HepG2 (cell line): ENCODE measurements around the gene PEX14. TPM values are rescaled to one million over a fixed set of nuclear protein-coding genes. Genes with fewer than 3 reads are reported as not detected.

ENCODE experiments used
- ATAC-seq: fragments of 200-7000 bp; cut with Tn5 transposase; 3 replicates; pipeline ENCODE4 v1.9.1; 2020; ENCODE audit warnings: mild to moderate bottlenecking, moderate library complexity
- BruUV-seq: library from RNA; stranded (reverse); fragments of 400-500 nt; replicated peaks from 2 replicates; lab custom pipeline; 2021; lab: Mats Ljungman, UMichigan
- CTCF ChIA-PET: fragments of 300-600 bp; formaldehyde crosslinking; extraction: SDS; loops from one replicate; lab custom pipeline; 2021; ENCODE audit warnings: low total read pairs, inconsistent platforms, low intra/inter-chr PET ratio; lab: Yijun Ruan, JAX
- POLR2A ChIA-PET: fragments of 350-600 bp; sonication (Branson Sonifier 250); formaldehyde crosslinking; loops from one replicate; lab custom pipeline; 2020; ENCODE audit warnings: antibody characterized with exemption, inconsistent platforms; lab: Yijun Ruan, JAX
- DNase-seq: peaks from one replicate; pipeline ENCODE4 v3.0.0-alpha.2; 2015; ENCODE audit warnings: low spot score
- FAIRE-seq: peaks from 3 replicates; lab custom pipeline; 2011; peaks lifted over from hg19 to GRCh38; lab: Jason Lieb, UNC
- H2AFZ ChIP-seq: one replicate; pipeline ENCODE4 v1.6.1; 2011; ENCODE audit warnings: low read length, inconsistent platforms
- H3K27ac ChIP-seq: fragments of 300-600 bp; 3 replicates; pipeline ENCODE4 v1.8.0; 2011; ENCODE audit warnings: mixed run types, mild to moderate bottlenecking, mixed read lengths, low read length, inconsistent platforms; ENCODE audit not compliant: insufficient read depth; ENCODE audit errors: extremely low read length
- H3K27me3 ChIP-seq, 2 experiments: fragments of 200-600 bp in 1 of 2; 2 replicates in 1 of 2; 3 replicates in 1 of 2; pipeline versions ENCODE4 v1.6.0 to v1.8.0; 2011; ENCODE audit warnings: low read length in 2 of 2, mild to moderate bottlenecking in 2 of 2, moderate library complexity in 2 of 2, inconsistent platforms in 1 of 2; ENCODE audit not compliant: insufficient read depth in 2 of 2, control insufficient read depth in 1 of 2
- H3K36me3 ChIP-seq, 2 experiments: fragments of 200-600 bp in 1 of 2; replicated peaks in 1 of 2; 2 replicates in 1 of 2; 3 replicates in 1 of 2; pipeline versions ENCODE4 v1.5.1 to v1.8.0; 2011; ENCODE audit warnings: low read length in 2 of 2, inconsistent platforms in 1 of 2; ENCODE audit not compliant: insufficient read depth in 2 of 2, control insufficient read depth in 1 of 2
- H3K4me1 ChIP-seq: 2 replicates; pipeline ENCODE4 v1.5.1; 2012; ENCODE audit warnings: low read length, inconsistent platforms; ENCODE audit not compliant: insufficient read depth
- H3K4me2 ChIP-seq: 2 replicates; pipeline ENCODE4 v1.6.0; 2011; ENCODE audit warnings: low read depth, low read length, inconsistent platforms
- H3K4me3 ChIP-seq, 3 experiments: fragments of 200-600 bp in 1 of 3; sonication (generic), shearing (Covaris generic) in 1 of 3; replicated peaks in 1 of 3; 2 replicates each; pipeline ENCODE4 v1.5.1; 2011 to 2016; ENCODE audit warnings: low read length in 3 of 3, inconsistent platforms in 2 of 3, low read depth in 2 of 3, mild to moderate bottlenecking in 2 of 3, control low read depth in 1 of 3, mixed read lengths in 1 of 3; ENCODE audit not compliant: insufficient read depth in 1 of 3
- H3K79me2 ChIP-seq: one replicate; pipeline ENCODE4 v1.6.1; 2011; ENCODE audit warnings: low read length, inconsistent platforms; ENCODE audit not compliant: insufficient read depth
- H3K9ac ChIP-seq: 2 replicates; pipeline ENCODE4 v1.6.0; 2011; ENCODE audit warnings: mild to moderate bottlenecking, low read depth, low read length, inconsistent platforms; ENCODE audit not compliant: insufficient read depth
- H3K9me3 ChIP-seq: 2 replicates; pipeline ENCODE4 v1.5.1; 2012; ENCODE audit warnings: mild to moderate bottlenecking, low read length
- H4K20me1 ChIP-seq: 2 replicates; pipeline ENCODE4 v1.6.0; 2011; ENCODE audit warnings: inconsistent platforms, mild to moderate bottlenecking, low read length, moderate library complexity; ENCODE audit not compliant: insufficient read depth
- NR2C2 ChIP-seq: sonication (generic); formaldehyde crosslinking; IDR thresholded peaks from 2 replicates; pipeline ENCODE4 v1.4.0; 2020; ENCODE audit warnings: missing genetic modification reagents, mild to moderate bottlenecking, moderate library complexity, borderline replicate concordance
- PAX8 ChIP-seq: sonication (generic); formaldehyde crosslinking; IDR thresholded peaks from 2 replicates; pipeline ENCODE4 v1.8.0; 2022; ENCODE audit warnings: mild to moderate bottlenecking, missing genetic modification reagents, borderline replicate concordance
- TSC22D2 ChIP-seq: sonication (generic); formaldehyde crosslinking; IDR thresholded peaks from 2 replicates; pipeline ENCODE4 v1.5.1; 2020; ENCODE audit warnings: missing genetic modification reagents, mild to moderate bottlenecking, borderline replicate concordance
- XRCC5 ChIP-seq: fragments of 200-400 bp; formaldehyde crosslinking; optimal IDR thresholded peaks from 2 replicates; pipeline ENCODE3; 2017; ENCODE audit warnings: mild to moderate bottlenecking, low read length
- ZBTB49 ChIP-seq: sonication (generic); formaldehyde crosslinking; IDR thresholded peaks from 2 replicates; pipeline ENCODE4 v1.4.0; 2020; ENCODE audit warnings: missing genetic modification reagents, borderline replicate concordance
- ZNF234 ChIP-seq: sonication (generic); formaldehyde crosslinking; conservative IDR thresholded peaks from 2 replicates; pipeline ENCODE4 v1.5.1; 2020; ENCODE audit warnings: mild to moderate bottlenecking, missing genetic modification reagents
- ZNF256 ChIP-seq: sonication (generic); formaldehyde crosslinking; conservative IDR thresholded peaks from 2 replicates; pipeline ENCODE4 v1.4.0; 2020; ENCODE audit warnings: missing genetic modification reagents
- ZSCAN5A ChIP-seq: sonication (generic); formaldehyde crosslinking; IDR thresholded peaks from 2 replicates; pipeline ENCODE4 v1.8.0; 2022; ENCODE audit warnings: mild to moderate bottlenecking, missing genetic modification reagents, borderline replicate concordance
- WGBS: methylation state at CpG from one replicate; pipeline ENCODE4 v1.1.6; 2017; ENCODE audit warnings: low lambda C conversion rate; 5-methylcytosine and 5-hydroxymethylcytosine counted together
- in situ Hi-C: cut with HindIII; loops from 2 replicates; pipeline ENCODE4 v1.10.0; 2017; ENCODE audit warnings: low pct_unique_long_range_greater_than_20kb; ENCODE audit not compliant: extremely low pct_ligation_motif_present
- intact Hi-C: fragments of 100-400 bp; cut with micrococcal nuclease; formaldehyde crosslinking; loops from one replicate; pipeline ENCODE4 v1.10.0; 2022; ENCODE audit not compliant: unreplicated experiment
- polyA plus RNA-seq, 8 experiments: library from polyadenylated mRNA; depleted of rRNA in 3 of 8; stranded (reverse) in 7 of 8; unstranded in 1 of 8; fragments of >200 nt; fragmentation: Illumina TruSeq in 4 of 8; extraction: Trizol in 4 of 8; gene quantifications; 2 replicates each; pipeline versions ENCODE4 v1.2.1 to v1.2.3, GENCODE V29; 2011 to 2016; ENCODE audit warnings: low read depth in 4 of 8, missing spikeins in 1 of 8, mixed read lengths in 1 of 8; ENCODE audit not compliant: insufficient read depth in 1 of 8
- total RNA-seq, 5 experiments: library from RNA; depleted of rRNA; stranded (reverse); fragments of >200 nt; fragmentation: Illumina TruSeq; extraction: Trizol; gene quantifications; 2 replicates each; pipeline ENCODE4 v1.2.3, GENCODE V29; 2016; ENCODE audit warnings: low read depth in 1 of 5

The PEX14 gene
- total and polyA plus RNA-seq, 2 of the 13 experiments (the other 11 are each of a cell fraction or from before 2014, with no cell fraction given), result 6.5 to 9.9 TPM

GRCh38 chr1:10498231-10498630 is 23.5 kb downstream of the PEX14 start:
- Histone ChIP-seq H4K20me1 (peaks cover 16% of the 10 kb centered on the region), H2AFZ (no peak overlapping the region), H3K9ac (no peak overlapping the region), H3K27ac (no peak overlapping the region), H3K36me3 (peaks cover 2 to 15% of the 10 kb centered on the region in 2 experiments), H3K79me2 (peaks cover 33% of the 10 kb centered on the region), H3K4me3 (no peak overlapping the region), H3K4me1 (peaks cover 13% of the 10 kb centered on the region), H3K27me3 (no peaks in the 10 kb centered on the region), H3K9me3 (no peaks in the 10 kb centered on the region), H3K4me2 (no peak overlapping the region)
- intact Hi-C loops, result no loop called here
- POLR2A ChIA-PET, result no interaction called here
- ATAC-seq (no peak), FAIRE-seq (no peak), DNase-seq (no peak)
- no TSS peak for BruUV-seq
- in situ Hi-C loops, result loop anchor here (5.0 kb wide), 1 partner anchor 66 kb away; the partner anchor contains the start of gene CENPS
- WGBS, result 94% methylated on average over 8 of the region's 8 CpGs
- CTCF ChIA-PET, result no interaction called here
- TF ChIP-seq TSC22D2 (CRISPR knock-in tag) (no peak), NR2C2 (CRISPR knock-in tag) (no peak), ZSCAN5A (CRISPR knock-in tag) (no peak), XRCC5 (no peak), PAX8 (CRISPR knock-in tag) (no peak), ZNF256 (no peak), ZNF234 (CRISPR knock-in tag) (no peak), ZBTB49 (CRISPR knock-in tag) (no peak)
